NCI-H1436 treated with DMSO at 0.1 percent for 48 hours (cell line): Measurements from ENCODE around the gene C1orf167.
A peak's percentile ranks its signal among the peaks of the same experiment; 100 is the strongest.

Experiments
- DNase-seq: peaks from one replicate; lab custom pipeline; 2025; lab: John Stamatoyannopoulos, UW

C1orf167 gene

GRCh38 chr1:11761988-11762406 is at the start of gene C1orf167:
TSS of gene C1orf167 (plus strand) at chr1:11762193. CDS start at chr1:11764401, 2,208 bp downstream.
- no peak for DNase-seq

- no peak for DNase-seq
These were observed 49.7 kb upstream of the C1orf167 start for GRCh38 chr1:11712285-11712684.

GRCh38 chr1:11713095-11713494 is 48.9 kb upstream of the C1orf167 start:
- no peak for DNase-seq

- DNase-seq = no peak
These were observed 47.0 kb upstream of the C1orf167 start for GRCh38 chr1:11714831-11715575.

- no peak for DNase-seq
These were observed 42.5 kb upstream of the C1orf167 start for GRCh38 chr1:11719313-11720032.

- DNase-seq = no peak
These were observed 42.0 kb upstream of the C1orf167 start for GRCh38 chr1:11720033-11720376.

- no peak for DNase-seq
These were observed 41.5 kb upstream of the C1orf167 start for GRCh38 chr1:11720525-11720924.

- DNase-seq = no peak
These were observed 40.7 kb upstream of the C1orf167 start for GRCh38 chr1:11721311-11721710.

- DNase-seq = no peak
These were observed 39.5 kb upstream of the C1orf167 start for GRCh38 chr1:11722538-11722937.

- DNase-seq = no peak
These were observed 36.4 kb upstream of the C1orf167 start for GRCh38 chr1:11725616-11726015.

- no peak for DNase-seq
These were observed 34.9 kb upstream of the C1orf167 start for GRCh38 chr1:11727119-11727518.

GRCh38 chr1:11728126-11728806 is 33.7 kb upstream of the C1orf167 start:
- DNase-seq = no peak

- DNase-seq = no peak
These were observed 32.9 kb upstream of the C1orf167 start for GRCh38 chr1:11729155-11729497.

- no peak for DNase-seq
These were observed 32.2 kb upstream of the C1orf167 start for GRCh38 chr1:11729498-11730428.

GRCh38 chr1:11730429-11730891 is 31.5 kb upstream of the C1orf167 start:
- no peak for DNase-seq

GRCh38 chr1:11731691-11732283 is 30.2 kb upstream of the C1orf167 start:
- no peak for DNase-seq

GRCh38 chr1:11733306-11733705 is 28.7 kb upstream of the C1orf167 start:
- no peak for DNase-seq

GRCh38 chr1:11735531-11735853 is 26.5 kb upstream of the C1orf167 start:
- DNase-seq = no peak

GRCh38 chr1:11735854-11736745 is 25.9 kb upstream of the C1orf167 start, which contains the start of gene AGTRAP:
TSS of gene AGTRAP (plus strand) at chr1:11736136. CDS start at chr1:11736209, 73 bp downstream.
- peak; percentile 41 for DNase-seq
